ENCODE results near the gene DPP3.

DNA sequence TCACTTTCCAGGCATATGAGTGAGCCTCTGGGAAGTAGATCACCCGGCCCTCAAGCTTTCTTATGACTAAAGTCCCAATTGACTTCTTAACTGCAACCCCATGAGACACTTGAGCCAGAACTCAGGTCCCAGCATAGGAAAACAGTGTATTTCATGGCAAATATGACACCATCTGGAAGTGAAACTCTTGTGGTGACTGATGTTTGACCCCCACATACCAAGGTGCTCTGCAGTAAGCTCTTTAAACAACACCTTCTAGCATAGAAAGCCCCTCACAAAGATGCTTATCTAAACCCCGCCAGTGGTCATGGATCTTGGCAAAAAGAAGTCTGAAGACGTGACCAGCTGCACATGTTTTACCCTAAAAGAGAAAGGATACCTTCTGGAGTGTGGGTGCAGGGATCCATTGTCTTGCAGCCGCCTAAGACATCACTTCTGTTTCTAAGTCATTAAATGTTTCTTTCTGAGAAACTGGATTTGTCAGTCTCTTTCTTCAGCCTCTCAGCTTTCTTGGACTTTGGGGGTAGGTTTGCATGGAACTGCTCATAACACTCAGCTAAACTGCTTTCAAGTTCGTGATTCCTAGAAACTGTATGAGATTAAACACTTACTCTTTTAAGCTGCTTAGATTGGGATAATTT, 21.0 kb upstream of the DPP3 start:
- TF ChIP-seq EP300 (IDR thresholded peaks at IDR 0.05) = no peak
- TF ChIP-seq, protein P1, sequence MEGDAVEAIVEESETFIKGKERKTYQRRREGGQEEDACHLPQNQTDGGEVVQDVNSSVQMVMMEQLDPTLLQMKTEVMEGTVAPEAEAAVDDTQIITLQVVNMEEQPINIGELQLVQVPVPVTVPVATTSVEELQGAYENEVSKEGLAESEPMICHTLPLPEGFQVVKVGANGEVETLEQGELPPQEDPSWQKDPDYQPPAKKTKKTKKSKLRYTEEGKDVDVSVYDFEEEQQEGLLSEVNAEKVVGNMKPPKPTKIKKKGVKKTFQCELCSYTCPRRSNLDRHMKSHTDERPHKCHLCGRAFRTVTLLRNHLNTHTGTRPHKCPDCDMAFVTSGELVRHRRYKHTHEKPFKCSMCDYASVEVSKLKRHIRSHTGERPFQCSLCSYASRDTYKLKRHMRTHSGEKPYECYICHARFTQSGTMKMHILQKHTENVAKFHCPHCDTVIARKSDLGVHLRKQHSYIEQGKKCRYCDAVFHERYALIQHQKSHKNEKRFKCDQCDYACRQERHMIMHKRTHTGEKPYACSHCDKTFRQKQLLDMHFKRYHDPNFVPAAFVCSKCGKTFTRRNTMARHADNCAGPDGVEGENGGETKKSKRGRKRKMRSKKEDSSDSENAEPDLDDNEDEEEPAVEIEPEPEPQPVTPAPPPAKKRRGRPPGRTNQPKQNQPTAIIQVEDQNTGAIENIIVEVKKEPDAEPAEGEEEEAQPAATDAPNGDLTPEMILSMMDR (IDR thresholded peaks at IDR 0.05) = no peak

All from esophagus muscularis mucosa (tissue), 3 donors.